Muscle layer of colon (tissue), 2 donors: ENCODE results near the gene IGFALS.

Experiments
- H3K27ac ChIP-seq: one replicate; pipeline ENCODE4 v1.7.0; 2013; ENCODE audit warnings: low read depth, mild to moderate bottlenecking, low read length, moderate library complexity
- H3K27me3 ChIP-seq, 2 donors: one replicate each; pipeline ENCODE4 v1.7.0; 2013; ENCODE audit warnings: low read length in 2 of 2, mild to moderate bottlenecking in 2 of 2; ENCODE audit not compliant: insufficient read depth in 2 of 2, control insufficient read depth in 1 of 2
- H3K36me3 ChIP-seq: one replicate; pipeline ENCODE4 v1.7.0; 2013; ENCODE audit warnings: mild to moderate bottlenecking, low read length; ENCODE audit not compliant: insufficient read depth
- H3K4me1 ChIP-seq: one replicate; pipeline ENCODE4 v1.7.0; 2013; ENCODE audit warnings: mild to moderate bottlenecking, low read length; ENCODE audit not compliant: insufficient read depth
- H3K4me3 ChIP-seq, 2 donors: one replicate each; pipeline ENCODE4 v1.7.0; 2013; ENCODE audit warnings: low read length in 2 of 2, low read depth in 1 of 2, mild to moderate bottlenecking in 1 of 2, moderate library complexity in 1 of 2
- H3K9ac ChIP-seq: one replicate; pipeline ENCODE4 v1.7.0; 2013; ENCODE audit warnings: low read length
- H3K9me3 ChIP-seq: one replicate; pipeline ENCODE4 v1.7.0; 2013; ENCODE audit warnings: mild to moderate bottlenecking, low read length
- donor health status: abdominal sarcoma.
- donor health status: Adenocarcinoma of cecum.

Gene IGFALS

DNA sequence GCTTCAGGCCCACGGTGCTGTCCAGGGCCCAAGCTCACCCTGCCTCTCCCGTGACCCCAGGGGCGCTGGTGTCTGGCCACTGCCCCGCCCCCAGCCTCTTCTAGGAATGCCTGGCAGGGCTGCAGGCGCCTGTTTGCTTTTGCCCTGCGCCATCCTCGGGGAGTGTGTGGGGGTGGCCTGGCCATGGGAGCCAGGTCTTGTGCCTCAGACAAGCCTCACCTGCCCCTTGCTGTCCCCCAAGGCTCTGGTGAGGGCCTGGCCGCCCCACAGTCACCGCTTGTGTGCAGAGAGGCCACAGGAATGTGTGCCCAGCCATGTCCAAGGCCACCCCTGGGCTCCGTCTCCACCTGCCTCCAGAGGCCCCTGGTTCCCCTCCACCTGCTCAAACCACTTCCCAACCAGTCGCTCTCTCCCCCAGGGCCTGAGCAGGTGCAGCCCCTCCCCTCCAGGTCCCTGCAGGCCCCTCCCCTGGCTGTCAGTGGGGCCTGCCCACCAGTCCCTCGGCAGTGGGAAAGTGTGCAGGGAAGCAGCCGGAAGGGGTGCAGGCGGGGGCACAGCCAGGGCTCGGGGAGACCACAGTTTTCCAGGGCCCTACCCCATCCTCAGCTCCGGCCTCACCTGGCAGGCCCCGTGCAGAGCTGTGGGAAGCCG, 841 bp upstream of the IGFALS start:
- H3K27ac ChIP-seq: no peak overlapping the region
- H3K4me3 ChIP-seq: no peak overlapping the region
- no peaks in the 10 kb centered on the region for H3K36me3 ChIP-seq
- no peaks in the 10 kb centered on the region for H3K4me1 ChIP-seq
- no peaks in the 10 kb centered on the region for H3K9me3 ChIP-seq
- no peak overlapping the region for H3K9ac ChIP-seq
- H3K27me3 ChIP-seq: no peaks in the 10 kb centered on the region

DNA sequence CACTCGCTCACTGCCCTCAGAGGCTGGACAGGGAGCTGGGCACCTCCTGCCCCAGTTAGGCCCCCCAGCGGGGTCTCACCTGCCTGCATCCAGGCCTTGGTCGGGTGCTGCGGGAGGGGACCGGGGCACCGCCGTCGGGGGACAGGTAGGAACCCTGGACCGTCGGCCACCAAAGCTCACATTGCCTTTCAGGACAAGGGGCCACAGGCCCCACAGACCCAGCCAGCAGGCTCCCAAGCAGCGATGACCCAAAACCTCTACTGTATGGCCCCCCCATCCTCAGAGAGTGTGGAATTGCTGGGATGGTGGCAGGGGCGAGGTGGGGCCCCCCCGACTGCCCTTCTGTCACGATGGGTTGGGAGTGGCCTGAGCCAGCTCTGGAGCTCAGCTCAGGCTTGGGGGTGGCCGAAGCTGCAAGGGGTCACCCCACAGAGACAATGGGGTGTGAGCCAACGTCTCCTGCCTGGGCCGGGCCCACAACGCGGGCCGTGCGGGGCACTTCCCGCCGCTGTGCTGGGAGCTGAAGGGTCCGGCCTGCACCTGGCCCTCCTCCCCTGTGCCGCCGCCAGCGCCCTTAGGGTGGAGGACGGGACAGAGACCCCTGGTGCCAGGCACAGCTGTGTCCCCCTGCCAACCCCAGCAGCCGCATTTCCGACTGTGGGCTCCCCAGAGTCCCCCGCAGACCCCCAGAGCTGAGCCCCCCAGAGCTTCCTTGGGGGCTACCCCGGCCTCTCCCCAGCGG, 498 bp downstream of the IGFALS start:
- Histone ChIP-seq H3K27ac (no peak overlapping the region), H3K9ac (no peak overlapping the region), H3K27me3 (no peaks in the 10 kb centered on the region), H3K4me3 (no peak overlapping the region), H3K9me3 (no peaks in the 10 kb centered on the region), H3K36me3 (no peaks in the 10 kb centered on the region), H3K4me1 (no peaks in the 10 kb centered on the region)

DNA sequence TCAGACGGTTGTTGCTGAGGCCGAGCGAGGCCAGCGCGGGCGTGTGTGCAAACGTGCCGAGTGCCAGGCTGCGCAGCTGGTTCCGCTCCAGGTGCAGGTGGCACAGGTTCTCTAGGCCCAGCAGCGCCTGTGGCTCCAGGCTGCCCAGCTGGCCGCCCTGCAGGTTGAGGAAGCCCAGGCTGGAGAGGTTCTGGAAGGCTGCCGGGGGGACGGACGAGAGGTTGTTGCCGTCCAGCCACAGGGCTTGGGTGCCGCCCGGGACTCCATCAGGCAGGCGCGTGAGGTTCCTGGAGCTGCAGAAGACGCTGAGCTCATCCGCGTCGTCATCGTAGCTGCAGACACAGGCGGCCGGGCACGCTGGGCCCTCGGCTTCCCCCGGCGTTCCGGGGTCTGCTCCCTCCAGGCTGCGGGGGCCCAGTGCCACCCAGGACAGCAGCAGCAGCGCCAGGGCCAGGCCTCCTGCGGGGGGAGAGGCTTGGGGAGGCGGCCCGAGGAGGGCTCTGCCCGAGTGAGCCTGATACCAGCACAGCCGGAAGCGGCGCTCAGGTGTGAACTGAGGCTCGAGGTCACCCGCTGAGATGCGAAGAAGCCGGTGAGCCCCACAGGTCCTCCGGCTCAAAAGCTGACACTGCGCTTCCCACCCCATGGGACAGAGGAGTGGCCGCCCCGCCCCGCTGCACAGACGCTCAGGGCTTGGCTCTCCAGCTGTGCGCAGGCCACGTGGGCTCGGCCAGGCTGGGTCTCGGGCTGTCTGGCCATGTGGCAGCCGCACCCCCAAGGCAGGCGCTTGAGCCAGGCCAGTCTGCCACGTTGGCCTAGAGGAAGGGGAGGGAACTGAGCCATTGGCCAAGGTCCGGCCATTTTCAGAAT, 1.3 kb downstream of the IGFALS start:
- Histone ChIP-seq H3K9ac (no peak overlapping the region), H3K4me3 (no peak overlapping the region), H3K36me3 (peaks cover 6% of the 10 kb centered on the region)

DNA sequence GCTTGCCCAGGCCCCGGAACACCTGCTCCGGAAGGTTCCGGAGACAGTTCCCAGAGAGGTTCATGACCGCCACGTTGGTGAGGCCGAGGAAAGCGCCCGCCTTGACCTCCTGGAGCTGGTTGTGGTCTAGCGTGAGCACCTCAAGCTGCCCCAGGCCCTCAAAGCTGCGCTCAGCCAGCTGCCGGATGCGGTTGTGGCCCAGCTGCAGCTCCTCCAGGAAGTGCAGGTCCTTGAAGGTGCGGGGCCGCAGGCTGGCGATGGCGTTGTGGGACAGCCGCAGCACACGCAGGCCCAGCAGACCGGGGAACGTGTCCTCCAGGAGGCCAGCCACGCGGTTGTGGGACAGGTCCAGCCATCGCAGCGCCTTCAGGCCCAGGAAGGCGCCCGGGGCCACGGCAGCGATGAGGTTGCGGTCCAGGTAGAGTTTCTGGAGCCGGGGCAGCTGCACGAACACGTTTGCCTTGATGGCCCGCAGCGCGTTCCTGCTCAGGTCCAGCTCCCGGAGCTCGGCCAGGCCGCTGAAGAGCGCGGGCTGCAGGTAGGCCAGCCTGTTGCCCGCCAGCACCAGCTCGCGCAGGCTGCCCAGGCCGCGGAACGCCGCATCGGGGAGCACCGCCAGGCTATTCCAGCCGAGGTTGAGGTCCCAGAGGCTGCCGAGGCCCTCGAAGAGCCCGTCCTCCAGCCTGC, 2.1 kb downstream of the IGFALS start:
- peaks cover 8% of the 10 kb centered on the region for H3K36me3 ChIP-seq
- no peak overlapping the region for H3K9ac ChIP-seq
- no peak overlapping the region for H3K4me3 ChIP-seq
- H3K27me3 ChIP-seq: no peaks in the 10 kb centered on the region
- no peaks in the 10 kb centered on the region for H3K9me3 ChIP-seq
- no peaks in the 10 kb centered on the region for H3K4me1 ChIP-seq
- H3K27ac ChIP-seq: no peak overlapping the region

More for the DNA sequence above, 1.3 kb downstream of the IGFALS start:
- no peaks in the 10 kb centered on the region for H3K4me1 ChIP-seq
- no peaks in the 10 kb centered on the region for H3K9me3 ChIP-seq
- H3K27ac ChIP-seq: no peak overlapping the region
- no peaks in the 10 kb centered on the region for H3K27me3 ChIP-seq

DNA sequence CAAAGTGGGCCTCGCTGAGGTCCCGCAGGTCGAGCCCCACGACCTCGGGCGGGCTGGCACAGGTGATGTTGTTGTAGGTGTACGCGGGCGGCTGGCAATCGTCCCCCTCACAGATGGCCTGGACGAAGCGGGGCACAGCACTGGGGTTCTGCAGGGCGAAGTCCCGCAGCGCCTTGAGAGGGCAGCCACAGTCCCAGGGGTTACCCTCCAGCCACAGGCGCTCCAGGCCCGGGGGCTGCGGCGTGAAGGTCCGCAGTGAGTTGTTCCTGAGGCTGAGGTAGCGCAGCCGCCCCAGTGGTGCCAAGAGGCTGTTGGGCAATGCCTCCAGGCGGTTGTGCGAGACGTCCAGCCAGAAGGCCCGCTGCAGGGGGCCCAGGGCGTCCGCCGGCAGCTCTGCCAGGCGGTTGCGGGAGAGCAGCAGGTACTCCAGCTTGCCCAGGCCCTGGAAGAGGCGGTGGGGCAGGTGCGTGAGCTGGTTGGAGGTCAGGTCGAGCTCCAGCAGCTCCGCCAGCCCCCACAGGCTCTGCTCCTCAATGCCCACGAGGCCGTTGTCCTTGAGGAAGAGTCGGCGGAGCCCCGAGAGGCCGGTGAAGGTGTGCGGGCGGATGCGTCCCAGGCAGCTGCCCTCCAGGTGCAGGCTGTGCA, 2.8 kb downstream of the IGFALS start:
- Histone ChIP-seq H3K4me3 (no peak overlapping the region), H3K9me3 (no peaks in the 10 kb centered on the region), H3K27ac (no peak overlapping the region), H3K4me1 (no peaks in the 10 kb centered on the region), H3K27me3 (no peaks in the 10 kb centered on the region), H3K9ac (no peak overlapping the region), H3K36me3 (peaks cover 13% of the 10 kb centered on the region)

DNA sequence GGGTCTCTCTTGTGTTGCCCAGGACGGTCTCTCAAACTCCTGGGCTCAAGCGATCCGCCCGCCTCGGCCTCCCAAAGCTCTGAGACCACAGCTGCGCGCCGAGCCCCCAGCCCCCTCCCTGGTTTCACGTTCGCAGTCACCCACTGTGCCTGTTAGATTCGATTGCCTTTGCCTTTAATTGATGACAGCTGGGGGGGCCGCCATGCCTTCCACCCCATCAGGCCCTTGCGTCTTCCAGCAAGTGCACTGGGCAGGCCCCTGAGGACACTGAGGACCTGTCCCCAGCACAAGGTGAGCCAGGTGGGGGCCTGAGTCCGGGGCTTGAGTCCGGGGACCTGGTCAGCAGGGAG, 3.3 kb downstream of the IGFALS start:
- no peak overlapping the region for H3K9ac ChIP-seq
- H3K9me3 ChIP-seq: no peaks in the 10 kb centered on the region
- H3K27me3 ChIP-seq: no peaks in the 10 kb centered on the region
- H3K27ac ChIP-seq: no peak overlapping the region
- H3K4me1 ChIP-seq: peaks cover 3% of the 10 kb centered on the region
- H3K36me3 ChIP-seq: peaks cover 17% of the 10 kb centered on the region
- no peak overlapping the region for H3K4me3 ChIP-seq

DNA sequence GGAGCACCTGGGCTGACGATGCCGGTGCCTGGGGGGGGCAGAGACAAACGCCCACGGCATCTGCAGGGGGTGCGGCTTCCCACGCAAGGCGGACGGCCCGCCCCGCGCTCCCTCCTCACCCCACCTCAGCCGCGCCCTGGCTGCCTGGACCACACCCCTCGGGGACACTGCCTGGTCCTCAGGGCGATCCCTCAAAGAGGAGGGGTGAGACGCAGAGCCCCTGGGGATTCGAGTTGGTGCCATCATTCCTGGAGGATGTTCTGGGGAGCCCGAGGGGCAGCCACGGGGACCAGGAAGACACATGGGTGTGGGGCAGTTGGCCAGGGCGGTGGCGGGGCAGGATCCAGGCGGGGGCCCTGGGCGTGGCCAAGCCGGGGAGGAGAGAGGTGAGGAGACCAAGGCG, 3.9 kb downstream of the IGFALS start:
- Histone ChIP-seq H3K27me3 (no peaks in the 10 kb centered on the region), H3K9me3 (no peaks in the 10 kb centered on the region), H3K4me1 (peaks cover 5% of the 10 kb centered on the region), H3K36me3 (peaks cover 17% of the 10 kb centered on the region), H3K4me3 (no peak overlapping the region), H3K9ac (no peak overlapping the region), H3K27ac (no peak overlapping the region)

DNA sequence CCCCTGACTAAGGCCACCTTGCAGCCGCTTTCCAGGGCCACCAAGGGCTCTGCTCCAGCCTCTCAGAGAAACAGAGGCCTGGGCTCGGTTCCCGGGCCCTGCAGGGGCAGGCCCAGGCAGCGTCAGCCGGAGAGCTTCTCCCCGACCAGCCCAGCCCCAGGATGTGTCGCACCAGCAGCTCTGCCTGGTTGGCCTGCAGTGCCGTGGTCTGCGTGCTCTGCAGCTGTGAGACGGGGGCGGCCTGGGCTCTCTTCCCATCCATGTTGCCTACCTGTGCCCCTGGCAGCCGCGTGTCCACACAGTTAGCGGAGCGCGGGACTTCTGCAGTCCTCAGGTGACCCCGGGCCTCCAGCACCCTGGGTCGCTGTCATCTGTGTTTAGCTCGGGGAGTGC, 4.8 kb downstream of the IGFALS start:
- Histone ChIP-seq H3K27ac (no peak overlapping the region), H3K9ac (no peak overlapping the region), H3K9me3 (no peaks in the 10 kb centered on the region), H3K27me3 (no peaks in the 10 kb centered on the region), H3K4me3 (no peak overlapping the region), H3K4me1 (peaks cover 12% of the 10 kb centered on the region), H3K36me3 (peaks cover 17% of the 10 kb centered on the region)

DNA sequence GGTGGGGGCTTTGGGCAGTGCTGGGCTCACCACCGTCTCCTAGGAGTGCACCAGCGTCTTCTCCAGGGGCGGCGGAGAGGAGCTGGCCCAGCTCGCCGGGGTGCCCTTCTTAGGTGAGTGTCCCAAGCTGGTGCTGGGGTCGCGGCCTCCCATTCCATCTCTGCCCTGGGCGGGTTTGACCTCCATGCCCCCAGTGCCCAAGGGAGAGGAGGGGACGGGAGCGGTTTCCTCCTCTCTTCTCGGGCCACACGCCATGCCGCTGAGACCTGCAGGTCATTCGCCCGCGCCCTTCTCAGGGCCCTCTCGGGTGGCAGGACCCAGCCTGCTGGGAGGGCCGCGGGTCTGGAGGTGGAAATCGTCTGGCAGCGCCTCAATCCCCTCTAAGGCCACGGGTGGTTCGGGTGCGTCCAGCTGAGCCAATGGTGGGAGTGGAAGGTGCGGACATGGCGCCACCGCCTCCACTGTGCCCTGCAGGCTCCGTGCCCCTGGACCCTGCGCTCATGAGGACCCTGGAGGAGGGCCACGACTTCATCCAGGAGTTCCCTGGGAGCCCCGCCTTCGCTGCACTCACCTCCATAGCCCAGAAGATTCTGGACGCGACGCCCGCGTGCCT, 5.3 kb downstream of the IGFALS start:
- Histone ChIP-seq H3K27ac (no peak overlapping the region), H3K4me1 (peaks cover 13% of the 10 kb centered on the region), H3K36me3 (peaks cover 17% of the 10 kb centered on the region), H3K4me3 (no peak overlapping the region), H3K9me3 (no peaks in the 10 kb centered on the region), H3K27me3 (no peaks in the 10 kb centered on the region), H3K9ac (no peak overlapping the region)

DNA sequence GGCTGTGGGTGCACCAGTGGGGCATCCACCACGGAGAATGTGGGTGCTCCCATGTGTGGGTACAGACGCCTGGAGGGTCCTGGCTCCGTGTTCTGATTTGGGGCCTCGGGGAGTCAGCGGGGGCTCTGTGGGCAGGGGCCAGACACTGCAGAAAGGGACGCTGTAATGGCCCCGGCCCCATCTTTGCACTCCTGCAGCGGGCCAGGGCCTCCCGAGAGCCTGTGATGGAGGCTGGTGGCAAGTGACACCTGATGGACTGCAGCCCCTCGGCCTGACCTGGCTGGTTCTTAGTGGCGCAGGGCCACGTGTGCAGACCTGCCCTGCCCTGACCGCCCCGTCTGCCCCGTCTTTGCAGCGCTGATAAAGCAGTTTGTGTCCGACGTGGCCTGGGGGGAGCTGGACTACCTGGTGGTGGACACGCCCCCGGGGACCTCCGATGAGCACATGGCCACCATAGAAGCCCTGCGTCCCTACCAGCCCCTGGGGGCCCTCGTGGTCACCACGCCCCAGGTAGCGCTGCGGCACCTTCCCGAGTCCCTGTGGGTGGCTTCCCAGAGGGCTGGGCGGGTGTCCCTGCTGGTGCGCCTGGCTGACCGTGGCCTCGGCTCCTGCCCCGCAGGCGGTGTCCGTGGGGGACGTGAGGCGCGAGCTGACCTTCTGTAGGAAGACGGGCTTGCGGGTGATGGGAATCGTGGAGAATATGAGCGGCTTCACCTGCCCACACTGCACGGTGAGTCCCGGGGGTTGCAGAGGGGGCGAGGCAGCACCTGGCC, 6.0 kb downstream of the IGFALS start:
- H3K9ac ChIP-seq: no peak overlapping the region
- H3K9me3 ChIP-seq: no peaks in the 10 kb centered on the region
- H3K4me3 ChIP-seq: no peak overlapping the region
- H3K4me1 ChIP-seq: peaks cover 13% of the 10 kb centered on the region
- no peak overlapping the region for H3K27ac ChIP-seq
- H3K27me3 ChIP-seq: no peaks in the 10 kb centered on the region
- H3K36me3 ChIP-seq: peaks cover 17% of the 10 kb centered on the region
